HG02623 (cell line): ENCODE results near the gene ATP8B1.
A peak's percentile ranks its signal among the peaks of the same experiment; 100 is the strongest.
"Not testable (repeated sequence)": the region's sequence is repeated elsewhere in the genome, so short reads cannot be mapped to it uniquely, and the experiment has no call there.

Experiments used
- ATAC-seq: cut with Tn5 transposase; IDR thresholded peaks from one replicate; pipeline ENCODE4 v1.9.1; 2021; ENCODE audit warnings: moderate library complexity; ENCODE audit not compliant: unreplicated experiment

ATP8B1 gene

DNA sequence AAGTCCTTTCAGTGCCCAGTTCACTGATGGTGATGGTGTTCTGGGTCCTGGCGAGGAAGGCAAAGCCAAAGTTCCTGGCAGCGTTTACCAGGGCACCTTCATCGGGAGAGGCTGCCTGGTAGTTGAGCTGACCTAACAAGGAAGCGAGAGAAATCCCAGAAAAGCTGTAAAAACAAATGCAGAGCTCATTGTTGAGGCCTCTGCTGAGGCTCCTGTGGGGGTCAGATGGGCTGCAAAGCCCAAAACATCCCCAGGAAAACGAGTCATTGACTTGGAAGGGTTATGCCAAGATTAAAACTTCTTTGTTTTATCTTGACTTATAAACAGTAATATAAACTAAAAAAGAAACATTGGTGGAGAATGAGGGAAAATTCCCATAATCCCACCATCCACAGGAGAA lies 128.2 kb downstream of the ATP8B1 start:
- no peak for ATAC-seq

DNA sequence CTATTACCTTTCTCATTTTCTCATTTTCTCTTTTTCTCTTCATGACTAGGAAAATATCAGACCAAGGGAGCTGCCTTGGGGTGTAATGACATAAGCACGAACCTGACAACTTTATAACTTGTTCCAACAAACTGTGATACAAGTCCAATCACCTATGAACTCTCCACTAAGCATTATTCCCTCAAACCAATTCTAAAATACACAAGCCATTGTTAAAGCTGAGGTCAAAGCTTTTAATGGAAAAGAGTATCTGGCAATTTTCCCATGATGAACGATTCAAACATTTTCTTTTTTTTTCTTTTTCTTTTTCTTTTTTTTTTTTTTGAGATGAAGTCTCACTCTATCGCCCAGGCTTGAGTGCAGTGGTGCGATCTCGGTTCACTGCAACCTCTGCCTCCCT lies 133.1 kb downstream of the ATP8B1 start:
- ATAC-seq, result no peak

DNA sequence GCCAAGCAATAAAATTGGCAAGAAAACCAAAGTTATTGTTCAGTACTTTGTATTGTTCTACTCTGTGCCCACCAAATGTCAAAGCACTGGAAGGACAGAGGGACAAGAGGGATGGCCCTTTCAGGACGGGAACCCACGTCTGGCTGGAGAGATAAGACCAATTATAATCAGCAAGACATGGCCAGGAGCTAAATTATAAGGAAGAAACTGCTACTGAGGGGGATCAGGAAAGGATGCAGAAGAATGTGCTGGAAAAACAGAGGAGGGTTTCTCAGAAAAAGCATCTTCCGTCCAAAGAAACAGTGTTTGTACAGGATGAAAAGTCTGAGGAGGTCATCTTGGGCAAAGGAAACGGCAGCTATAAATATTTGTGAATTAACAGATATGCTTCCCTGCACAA lies 135.1 kb downstream of the ATP8B1 start:
- no peak for ATAC-seq

DNA sequence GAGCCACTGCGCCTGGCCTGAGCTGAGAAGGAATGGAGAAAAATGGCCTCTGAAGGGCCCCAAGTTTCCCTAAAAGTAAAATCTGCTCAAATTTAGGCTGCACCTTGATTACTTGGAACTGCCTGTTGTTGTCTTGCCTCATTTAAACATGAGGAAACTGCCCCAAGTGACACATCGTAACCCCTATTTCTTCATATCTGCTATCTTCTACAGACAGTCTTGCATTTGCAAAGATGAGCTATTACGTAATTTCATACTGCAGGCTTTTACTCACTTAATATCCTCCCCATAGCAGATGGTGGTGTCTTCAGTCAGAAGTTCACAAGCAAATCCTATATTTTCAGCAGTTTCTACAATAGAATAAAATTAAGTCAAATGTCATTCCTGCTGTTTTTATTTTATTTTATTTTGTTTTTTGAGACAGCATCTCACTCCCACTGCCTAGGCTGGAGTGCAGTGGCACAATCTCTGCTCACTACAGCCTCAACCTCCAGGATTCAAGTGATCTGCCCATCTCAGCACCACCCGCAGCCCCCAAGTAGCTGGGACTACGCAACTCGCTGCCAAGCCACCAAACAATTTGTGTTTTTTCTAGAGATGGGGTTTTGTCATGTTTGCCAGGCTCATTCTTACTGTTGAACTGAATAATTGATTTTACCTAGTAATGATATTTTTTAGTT lies 136.2 kb downstream of the ATP8B1 start:
- no peak for ATAC-seq

DNA sequence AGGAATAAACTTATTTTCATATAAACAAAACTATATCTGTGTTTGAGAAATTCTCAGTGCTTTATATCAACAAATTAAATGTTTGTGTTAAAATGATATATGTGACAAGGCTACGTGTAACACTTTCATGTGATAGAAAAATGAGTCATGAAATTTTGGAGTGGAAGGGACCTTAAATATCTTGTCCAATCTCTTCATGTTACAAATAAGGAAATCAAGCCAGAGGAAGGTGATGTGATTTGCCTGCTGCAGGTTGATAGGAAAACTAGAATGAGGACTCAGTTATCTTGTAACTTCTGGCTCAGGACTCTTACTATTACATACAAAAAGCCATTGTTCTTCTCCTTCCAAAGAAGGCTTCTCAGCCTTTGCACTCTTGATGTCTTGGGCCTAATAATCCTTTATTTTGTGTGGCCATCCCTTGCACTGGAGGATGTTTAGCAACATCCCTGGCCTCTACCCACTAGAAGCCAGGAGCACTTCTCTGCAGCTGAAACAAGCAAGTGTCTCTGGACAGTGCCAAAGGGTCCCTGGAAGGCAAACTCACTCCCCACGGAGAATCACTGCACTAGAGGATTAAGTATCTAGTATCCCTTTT lies 138.4 kb downstream of the ATP8B1 start:
- ATAC-seq, result no peak

DNA sequence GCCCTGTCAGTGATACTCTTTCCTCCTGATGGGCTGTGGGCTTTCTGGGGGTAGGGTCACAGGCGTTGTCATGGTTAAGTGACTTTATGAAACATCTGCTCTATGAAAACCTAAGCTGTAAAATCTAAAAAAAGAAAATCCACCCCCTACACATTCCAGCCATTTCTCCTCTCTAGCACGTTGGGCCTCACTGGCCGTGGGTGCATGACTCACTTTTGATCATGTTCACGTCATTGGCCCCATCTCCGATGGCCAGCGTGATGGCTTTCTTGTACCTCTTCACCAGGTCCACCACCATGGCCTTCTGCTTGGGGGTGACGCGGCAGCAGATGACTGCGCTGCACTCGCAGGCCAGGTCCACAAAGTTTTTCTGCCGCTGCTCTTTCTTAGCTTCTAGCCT lies 142.2 kb downstream of the ATP8B1 start:
- no peak for ATAC-seq

DNA sequence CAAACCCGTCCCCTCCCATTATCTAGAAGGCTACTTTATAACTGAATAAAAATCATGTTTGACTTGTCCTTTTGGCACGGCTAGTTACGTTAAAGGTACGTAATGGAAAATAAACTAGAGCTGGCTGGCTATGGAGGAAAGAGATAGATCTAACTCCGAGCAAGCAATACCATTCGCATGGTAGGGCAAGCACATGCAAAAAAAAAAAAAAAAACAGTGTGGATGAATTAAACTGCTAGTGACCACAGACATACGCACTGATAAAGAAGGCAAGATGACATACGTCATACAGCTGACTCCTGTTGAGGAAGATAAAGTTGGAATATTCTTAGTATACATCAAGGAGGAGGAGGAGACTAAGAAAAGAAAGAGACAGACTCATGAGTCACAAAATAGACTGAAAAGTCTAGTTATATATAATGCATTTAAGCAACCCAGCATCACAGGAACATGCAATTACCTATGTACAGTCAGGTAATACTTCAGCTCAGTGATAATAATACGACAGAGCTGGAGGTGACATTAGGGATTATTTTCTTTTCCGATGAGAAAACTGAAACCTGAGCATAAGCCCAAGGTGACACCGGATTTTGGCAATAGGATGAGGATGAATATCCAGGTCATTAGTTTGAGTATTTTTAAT lies 143.5 kb downstream of the ATP8B1 start:
- ATAC-seq, result no peak

DNA sequence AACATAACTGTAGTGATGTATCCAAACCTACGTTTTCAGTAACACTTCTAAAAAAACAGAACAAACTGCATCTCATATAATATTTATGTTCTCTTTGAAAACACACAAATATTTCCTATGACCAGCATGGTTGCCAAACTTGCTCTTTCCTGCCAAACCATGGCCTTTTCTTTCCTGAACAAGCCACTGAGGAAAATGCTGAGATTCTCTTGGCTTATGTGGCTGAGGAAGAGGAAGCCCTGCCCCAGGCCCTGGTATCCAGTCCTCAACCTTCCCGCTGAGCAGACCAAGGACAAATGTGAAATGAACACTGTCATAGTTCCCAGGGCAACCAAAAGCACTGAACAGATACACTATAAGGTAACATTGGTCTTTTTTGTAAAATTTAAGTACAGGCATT lies 145.6 kb downstream of the ATP8B1 start:
- ATAC-seq, result no peak

DNA sequence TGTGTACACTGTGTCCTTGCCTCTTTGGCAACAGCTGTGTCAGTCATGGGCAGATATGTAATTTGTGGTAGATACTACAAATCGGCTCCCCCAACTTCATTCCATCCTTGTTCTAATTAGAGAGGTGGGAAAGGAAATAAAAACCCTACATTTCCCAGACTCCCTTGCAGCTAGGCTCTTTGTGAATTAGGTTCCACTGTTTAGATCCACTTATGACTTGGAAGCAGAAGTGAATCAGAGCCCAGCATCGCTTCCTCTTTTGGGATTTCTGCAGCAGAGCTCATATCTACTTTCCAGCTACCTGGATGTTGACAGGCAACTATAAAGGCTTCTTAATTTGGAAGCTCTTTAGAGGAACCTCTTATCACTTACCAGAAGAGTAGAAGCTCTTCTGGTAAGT lies 147.4 kb downstream of the ATP8B1 start:
- no peak for ATAC-seq

DNA sequence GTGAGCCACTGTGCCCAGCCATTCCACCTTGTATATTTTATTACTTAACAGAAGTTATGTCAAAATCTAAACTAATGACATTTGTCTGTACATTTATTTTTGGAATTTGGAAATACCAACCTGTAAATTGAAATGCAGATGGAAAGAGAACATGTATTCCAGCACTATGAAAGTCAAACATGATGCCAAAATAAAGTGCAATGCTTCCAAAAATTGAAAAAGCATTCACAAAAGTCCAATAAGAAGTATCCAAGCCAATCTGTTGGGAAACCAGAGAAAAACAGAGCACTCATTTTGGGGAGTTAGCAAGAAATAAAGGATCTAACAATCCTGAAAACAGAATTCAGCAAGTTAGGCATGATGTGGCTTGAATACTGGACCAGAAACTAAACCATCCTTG lies 151.2 kb downstream of the ATP8B1 start:
- ATAC-seq, result no peak

DNA sequence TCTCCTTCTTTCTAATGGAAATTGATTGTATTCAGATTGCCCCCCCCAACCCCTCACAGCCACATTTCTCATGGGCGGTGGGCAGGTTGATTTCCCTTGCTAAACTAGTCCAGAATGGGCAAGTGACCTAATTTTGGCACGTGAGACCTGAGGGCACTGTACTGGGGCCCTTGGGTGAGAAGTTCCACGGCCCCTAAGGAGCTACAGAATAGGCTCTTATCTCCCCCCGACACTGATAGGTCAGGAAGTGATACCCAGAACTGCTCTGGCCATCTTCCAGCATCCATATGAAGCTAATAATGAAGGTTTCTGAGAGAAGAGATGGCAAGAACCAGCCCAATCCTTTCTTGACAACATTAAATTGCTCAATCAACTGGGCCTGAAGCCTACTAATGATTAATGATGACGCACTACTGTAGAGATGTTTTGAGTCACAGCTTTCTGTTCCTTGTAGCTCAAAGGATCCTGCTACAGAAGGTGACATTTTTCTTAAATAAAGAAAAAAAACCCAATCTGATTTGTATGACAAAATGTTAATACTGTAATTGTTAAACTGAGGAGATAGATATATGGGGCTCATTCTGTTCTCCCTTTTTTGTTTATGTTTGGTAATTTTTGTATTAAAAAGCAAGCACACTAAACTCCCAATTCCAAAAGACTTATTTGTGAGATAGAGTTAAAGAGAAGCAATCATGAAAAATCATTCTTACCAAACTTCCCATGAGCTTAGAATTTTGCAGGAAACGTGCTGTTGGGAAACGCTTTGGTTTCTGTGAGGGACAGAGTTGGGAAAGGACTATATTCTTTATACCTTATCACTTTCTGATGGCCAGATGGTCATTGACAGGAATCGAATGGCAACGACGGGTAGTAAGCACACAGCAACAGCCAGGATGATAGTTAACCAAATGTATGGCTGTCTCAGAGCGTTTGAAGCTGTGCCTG lies 153.3 kb downstream of the ATP8B1 start:
- ATAC-seq, result peak; percentile 90

DNA sequence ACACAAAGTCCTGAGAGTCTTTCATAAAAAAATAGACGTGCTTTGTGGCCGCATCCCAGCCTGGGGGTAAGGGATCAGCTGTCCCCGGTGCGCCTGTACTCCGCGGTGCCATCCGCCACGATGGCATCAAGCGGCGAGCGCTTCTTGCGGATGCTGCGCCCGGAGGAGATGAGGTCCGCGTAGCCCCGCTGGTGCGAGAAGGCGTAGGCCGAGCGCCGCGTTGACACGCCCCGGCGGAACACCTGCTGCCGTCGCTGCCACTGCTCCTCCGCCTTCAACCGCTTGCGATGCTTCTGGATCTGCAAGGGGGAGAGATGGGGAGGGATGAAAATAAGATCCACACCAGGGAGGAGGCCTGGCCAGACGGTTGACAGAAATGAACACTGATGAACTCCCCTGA lies 154.7 kb downstream of the ATP8B1 start:
- ATAC-seq, result no peak

DNA sequence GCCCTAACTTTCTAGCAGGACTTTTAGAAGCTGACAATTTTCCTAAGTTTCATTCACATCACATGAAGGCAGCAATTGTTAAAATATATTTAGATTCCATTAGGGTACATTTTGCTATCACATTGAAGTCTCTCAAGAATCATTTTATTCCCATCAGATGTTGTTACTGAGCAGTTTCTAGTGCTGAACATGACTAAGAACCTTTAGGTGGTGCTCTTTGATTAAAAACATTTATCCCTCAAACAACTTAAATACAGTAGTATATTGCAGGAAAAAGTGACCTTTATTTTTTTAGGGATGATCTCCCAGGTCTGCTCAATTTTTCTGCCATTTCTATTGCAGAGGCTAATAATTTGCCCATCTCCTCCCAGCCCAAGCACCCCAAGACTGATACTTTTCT lies 158.6 kb downstream of the ATP8B1 start:
- no peak for ATAC-seq

DNA sequence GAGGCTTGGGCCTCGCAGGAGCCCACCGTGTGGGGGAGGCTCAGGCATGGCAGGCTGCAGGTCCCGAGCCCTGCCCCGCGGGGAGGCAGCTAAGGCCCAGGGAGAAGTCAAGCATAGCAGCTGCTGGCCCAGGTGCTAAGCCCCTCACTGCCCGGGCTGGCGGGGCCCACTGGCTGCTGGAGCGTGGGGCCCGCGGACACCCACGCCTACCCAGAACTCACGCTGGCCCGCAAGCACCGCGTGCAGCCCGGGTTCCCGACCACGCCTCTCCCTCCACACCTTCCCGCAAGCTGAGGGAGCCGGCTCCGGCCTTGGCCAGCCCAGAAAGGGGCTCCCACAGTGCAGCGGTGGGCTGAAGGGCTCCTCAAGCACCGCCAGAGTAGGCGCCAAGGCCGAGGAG lies 159.4 kb downstream of the ATP8B1 start:
- not testable (repeated sequence) for ATAC-seq

DNA sequence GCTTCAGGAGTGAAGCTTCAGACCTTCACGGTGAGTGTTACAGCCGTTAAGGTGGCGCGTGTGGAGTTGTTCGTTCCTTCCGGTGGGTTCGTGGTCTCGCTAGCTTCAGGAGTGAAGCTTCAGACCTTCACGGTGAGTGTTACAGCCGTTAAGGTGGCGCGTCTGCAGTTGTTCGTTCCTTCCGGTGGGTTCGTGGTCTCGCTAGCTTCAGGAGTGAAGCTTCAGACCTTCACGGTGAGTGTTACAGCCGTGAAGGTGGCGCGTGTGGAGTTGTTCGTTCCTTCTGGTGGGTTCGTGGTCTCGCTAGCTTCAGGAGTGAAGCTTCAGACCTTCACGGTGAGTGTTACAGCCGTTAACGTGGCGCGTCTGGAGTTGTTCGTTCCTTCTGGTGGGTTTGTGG lies 160.7 kb downstream of the ATP8B1 start:
- not testable (repeated sequence) for ATAC-seq

DNA sequence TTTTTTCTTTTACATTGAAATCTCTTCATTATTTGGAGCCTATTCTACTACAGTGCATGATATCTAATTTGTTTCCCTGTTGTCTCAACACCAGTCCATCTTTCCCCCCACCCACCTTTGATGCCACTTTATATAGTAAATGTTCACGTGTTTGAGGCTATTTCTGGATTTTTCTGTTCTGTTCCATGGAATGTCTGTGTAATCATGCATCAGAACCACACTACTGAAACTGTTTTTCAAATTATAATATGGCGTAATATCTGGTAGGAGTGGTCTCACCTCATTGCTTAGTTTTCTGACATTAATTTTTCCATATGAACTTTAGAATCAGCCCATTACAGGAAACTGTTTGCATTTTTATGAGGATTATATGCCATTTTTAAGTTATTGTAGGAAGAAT lies 162.4 kb downstream of the ATP8B1 start:
- no peak for ATAC-seq

DNA sequence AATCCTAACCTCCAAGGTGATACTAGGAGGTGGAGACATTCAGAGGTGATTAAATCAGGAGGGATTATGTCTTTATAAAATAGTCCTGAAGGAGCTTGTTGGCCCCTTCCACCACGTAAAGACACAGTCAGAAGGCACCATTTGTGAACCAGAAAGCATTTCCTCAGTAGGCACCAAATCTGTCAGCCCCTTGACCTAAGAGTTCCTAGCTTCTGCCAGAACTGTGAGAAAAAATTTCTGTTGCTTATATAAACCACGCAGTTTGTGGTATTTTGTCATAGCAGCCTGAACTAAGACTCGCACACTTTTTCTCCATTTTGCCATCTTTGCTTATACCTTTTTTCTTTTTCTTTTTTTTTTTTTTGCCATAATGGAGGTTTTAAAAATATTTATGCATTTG lies 162.9 kb downstream of the ATP8B1 start:
- no peak for ATAC-seq

DNA sequence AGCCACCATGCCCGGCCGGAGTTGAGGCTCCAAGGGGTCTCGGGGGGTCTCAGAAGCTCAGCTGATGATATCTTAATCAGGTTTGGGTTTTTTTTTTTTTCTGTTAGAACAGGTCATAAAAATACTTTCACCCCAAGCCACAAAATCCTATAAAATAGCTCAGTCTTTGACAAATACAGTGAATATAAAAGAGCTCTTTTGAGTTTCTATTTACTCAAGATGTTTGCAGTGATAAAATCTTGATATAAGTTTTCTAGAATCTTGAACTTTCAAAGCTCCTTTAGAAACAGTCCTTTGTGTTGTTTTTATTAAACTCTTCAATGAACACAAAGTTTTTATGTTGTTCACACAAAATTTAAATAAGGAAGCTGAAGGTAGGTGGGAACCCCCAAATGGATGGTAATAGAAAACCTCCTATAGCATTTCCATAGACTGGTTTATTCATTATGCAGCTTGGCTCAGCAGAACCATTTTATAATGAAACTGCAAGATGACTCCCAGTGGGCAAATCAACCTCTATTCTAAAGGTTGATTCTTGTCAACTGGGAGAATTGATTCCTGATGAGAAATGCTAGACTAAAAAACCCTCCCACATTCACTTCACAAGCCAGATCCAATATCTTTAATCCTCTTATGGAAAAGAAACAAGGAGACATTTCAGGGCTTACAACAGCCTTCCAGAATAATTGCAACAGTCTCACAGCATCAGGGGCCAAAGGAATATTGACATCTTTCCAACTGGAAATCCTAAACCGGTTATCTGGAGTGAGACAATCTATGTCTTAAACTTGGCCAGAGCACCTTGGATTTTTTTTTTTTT lies 167.9 kb downstream of the ATP8B1 start:
- no peak for ATAC-seq

DNA sequence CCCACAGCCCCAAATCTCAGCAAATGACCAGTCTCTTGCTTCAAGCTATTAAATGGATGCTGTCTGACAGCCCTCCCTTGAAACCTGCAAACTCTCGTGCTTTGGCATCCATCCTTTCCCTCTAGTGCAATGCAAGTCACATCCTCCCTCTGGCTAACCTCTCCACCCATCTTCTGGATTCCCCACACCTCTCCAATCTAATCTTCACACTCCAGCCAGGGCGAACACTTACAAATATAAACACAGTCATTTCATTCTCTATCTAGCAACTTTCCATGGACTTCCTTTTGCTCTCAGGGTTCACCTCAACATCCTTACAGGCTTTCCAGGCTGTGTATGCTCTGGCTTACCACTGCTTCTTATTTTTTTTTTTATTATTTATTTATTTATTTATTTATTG lies 171.4 kb downstream of the ATP8B1 start:
- ATAC-seq, result no peak

DNA sequence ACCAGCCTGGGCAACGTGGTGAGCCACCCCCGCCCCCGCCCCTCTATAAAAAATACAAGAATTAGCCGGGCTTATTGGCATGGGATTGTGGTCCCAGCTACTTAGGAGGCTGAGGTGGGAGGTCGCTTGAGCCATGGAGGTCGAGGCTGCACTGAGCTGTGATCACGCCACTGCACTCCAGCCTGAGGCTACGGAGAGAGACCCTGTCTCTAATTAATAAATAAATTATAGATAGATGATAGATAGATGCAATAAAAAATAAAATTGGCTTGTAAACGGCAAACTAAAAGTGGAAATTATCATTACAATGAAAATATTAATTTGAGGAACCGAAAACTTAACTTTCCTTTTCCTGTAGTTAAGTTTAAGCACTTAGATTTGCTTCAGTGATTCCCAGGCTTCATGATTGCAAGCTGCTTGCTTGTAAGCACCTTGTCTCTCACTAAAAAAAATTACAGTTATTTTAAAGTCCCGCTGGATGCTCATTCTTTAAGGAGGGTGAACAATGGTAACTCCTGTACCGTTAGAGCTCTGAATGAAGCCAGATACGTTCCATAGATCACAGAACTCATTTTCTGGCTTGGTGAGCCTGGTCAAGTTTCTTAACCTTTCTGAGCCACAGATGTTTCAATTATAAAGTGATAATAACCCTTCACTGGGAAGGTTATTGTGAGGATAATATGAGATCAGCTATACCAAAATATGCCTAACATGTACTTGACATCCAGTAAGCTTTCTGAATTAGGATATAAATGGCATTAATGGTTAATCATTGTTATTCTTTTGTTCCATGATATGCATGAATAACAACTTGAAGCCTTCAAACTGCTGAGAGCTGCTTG lies 172.1 kb downstream of the ATP8B1 start:
- peak; percentile 9 for ATAC-seq
